Measurements from ENCODE around the gene HSD17B14. TPM values are rescaled to one million over a fixed set of nuclear protein-coding genes. Genes with fewer than 3 reads are reported as not detected.

Gene HSD17B14
- total RNA-seq, 1 experiment from 2014 or later, result 3.9 TPM

DNA sequence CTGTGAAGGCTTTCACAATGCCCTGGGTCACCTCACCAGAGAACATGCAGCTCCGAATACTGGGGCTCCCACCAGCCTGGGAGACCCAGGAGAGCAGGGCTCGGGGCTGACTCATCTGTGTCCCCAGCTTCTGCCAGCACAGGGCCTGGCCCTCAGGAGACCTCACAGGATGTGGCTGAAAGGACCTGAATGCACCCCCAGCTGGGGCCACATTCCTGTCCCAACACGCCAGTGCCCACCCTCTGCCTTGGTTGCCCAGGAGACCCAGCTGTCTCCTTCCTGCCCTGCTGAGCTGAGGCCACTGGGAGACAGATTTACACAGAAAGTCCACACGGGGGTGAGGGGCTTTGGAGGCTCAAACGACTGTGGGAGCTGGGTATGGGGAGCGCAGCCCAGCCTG lies 37.4 kb downstream of the HSD17B14 start:
- BruUV-seq (replicated peaks), result no TSS peak
- no peaks in the 10 kb centered on the region for H3K9me3 ChIP-seq (ENCODE audit: control insufficient read depth in 1 of 2, insufficient read depth in 1 of 2, low read depth in 1 of 2, low read length in 2 of 2)
- no peak for ATAC-seq
- ChIA-PET POLR2A (no interaction called here), RAD21 (ENCODE audit: low non-redundant PET in 1 of 2, low total read pairs in 2 of 2, uncharacterized antibody in 2 of 2, unreplicated experiment in 2 of 2) (no interaction called here), CTCF (interaction anchor here (0.6 kb wide), 1 partner anchor 45 kb away, joined by 3 read pairs; no protein-coding TSS in a partner anchor)
- TF ChIP-seq SRF (IDR thresholded peaks at IDR 0.05; ENCODE audit: low read depth), result no peak
- TF ChIP-seq FOSL1 (IDR thresholded peaks at IDR 0.05; ENCODE audit: low read depth), result no peak
- TF ChIP-seq EZH2 (IDR thresholded peaks at IDR 0.05), result no peak
- TF ChIP-seq POLR2AphosphoS5 (IDR thresholded peaks at IDR 0.05; ENCODE audit: low read depth, low read length), result no peak
- TF ChIP-seq ZNF274 (IDR thresholded peaks at IDR 0.05; ENCODE audit: low read depth, low read length), result no peak
- TF ChIP-seq, protein P1, sequence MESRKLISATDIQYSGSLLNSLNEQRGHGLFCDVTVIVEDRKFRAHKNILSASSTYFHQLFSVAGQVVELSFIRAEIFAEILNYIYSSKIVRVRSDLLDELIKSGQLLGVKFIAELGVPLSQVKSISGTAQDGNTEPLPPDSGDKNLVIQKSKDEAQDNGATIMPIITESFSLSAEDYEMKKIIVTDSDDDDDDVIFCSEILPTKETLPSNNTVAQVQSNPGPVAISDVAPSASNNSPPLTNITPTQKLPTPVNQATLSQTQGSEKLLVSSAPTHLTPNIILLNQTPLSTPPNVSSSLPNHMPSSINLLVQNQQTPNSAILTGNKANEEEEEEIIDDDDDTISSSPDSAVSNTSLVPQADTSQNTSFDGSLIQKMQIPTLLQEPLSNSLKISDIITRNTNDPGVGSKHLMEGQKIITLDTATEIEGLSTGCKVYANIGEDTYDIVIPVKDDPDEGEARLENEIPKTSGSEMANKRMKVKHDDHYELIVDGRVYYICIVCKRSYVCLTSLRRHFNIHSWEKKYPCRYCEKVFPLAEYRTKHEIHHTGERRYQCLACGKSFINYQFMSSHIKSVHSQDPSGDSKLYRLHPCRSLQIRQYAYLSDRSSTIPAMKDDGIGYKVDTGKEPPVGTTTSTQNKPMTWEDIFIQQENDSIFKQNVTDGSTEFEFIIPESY (IDR thresholded peaks at IDR 0.05; ENCODE audit: extremely low read depth, insufficient replicate concordance, low read length), result no peak
- TF ChIP-seq SP1 (IDR thresholded peaks at IDR 0.05; ENCODE audit: low read depth), result no peak
- no peak for TF ChIP-seq CBX3 (IDR thresholded peaks at IDR 0.05; ENCODE audit: low read depth)
- no peak for TF ChIP-seq ZFX (IDR thresholded peaks at IDR 0.05)
- TF ChIP-seq YY1 (IDR thresholded peaks at IDR 0.05; ENCODE audit: extremely low read depth, insufficient replicate concordance, low read depth, low read length), result no peak
- TF ChIP-seq, protein P2, sequence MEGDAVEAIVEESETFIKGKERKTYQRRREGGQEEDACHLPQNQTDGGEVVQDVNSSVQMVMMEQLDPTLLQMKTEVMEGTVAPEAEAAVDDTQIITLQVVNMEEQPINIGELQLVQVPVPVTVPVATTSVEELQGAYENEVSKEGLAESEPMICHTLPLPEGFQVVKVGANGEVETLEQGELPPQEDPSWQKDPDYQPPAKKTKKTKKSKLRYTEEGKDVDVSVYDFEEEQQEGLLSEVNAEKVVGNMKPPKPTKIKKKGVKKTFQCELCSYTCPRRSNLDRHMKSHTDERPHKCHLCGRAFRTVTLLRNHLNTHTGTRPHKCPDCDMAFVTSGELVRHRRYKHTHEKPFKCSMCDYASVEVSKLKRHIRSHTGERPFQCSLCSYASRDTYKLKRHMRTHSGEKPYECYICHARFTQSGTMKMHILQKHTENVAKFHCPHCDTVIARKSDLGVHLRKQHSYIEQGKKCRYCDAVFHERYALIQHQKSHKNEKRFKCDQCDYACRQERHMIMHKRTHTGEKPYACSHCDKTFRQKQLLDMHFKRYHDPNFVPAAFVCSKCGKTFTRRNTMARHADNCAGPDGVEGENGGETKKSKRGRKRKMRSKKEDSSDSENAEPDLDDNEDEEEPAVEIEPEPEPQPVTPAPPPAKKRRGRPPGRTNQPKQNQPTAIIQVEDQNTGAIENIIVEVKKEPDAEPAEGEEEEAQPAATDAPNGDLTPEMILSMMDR (IDR thresholded peaks at IDR 0.05 in 2 of 3, conservative IDR thresholded peaks at IDR 0.05 in 1 of 3; ENCODE audit: borderline replicate concordance in 1 of 3, insufficient read depth in 1 of 3, low read depth in 2 of 3, low read length in 2 of 3), result no peak
- no peak for TF ChIP-seq MAX (IDR thresholded peaks at IDR 0.05)
- no peak for TF ChIP-seq RAD21 (IDR thresholded peaks at IDR 0.05; ENCODE audit: low read depth)
- no peak for TF ChIP-seq JUND (IDR thresholded peaks at IDR 0.05)
- no peak for TF ChIP-seq ELF1 (IDR thresholded peaks at IDR 0.05; ENCODE audit: borderline replicate concordance, low read depth)
- TF ChIP-seq EZH2phosphoT487 (IDR thresholded peaks at IDR 0.05; ENCODE audit: borderline replicate concordance), result no peak
- no peak for TF ChIP-seq EGR1 (IDR thresholded peaks at IDR 0.05; ENCODE audit: low read depth)
- TF ChIP-seq CEBPB (IDR thresholded peaks at IDR 0.05; ENCODE audit: low read depth), result no peak
- no peak for TF ChIP-seq REST (IDR thresholded peaks at IDR 0.05; ENCODE audit: low read depth)
- no peak for TF ChIP-seq SIN3A (IDR thresholded peaks at IDR 0.05; ENCODE audit: low read depth)
- no peaks in the 10 kb centered on the region for H3K79me2 ChIP-seq (ENCODE audit: insufficient read depth, low read length)
- H4K20me1 ChIP-seq (ENCODE audit: insufficient read depth), result no peaks in the 10 kb centered on the region
- DNase-seq (ENCODE audit: low read depth, low spot score), result no peak
- H3K27me3 ChIP-seq (ENCODE audit: insufficient read depth, low read length), result no peaks in the 10 kb centered on the region
- H3K4me2 ChIP-seq (ENCODE audit: low read length), result no peak overlapping the region
- H3K36me3 ChIP-seq (ENCODE audit: control insufficient read depth in 1 of 2, insufficient read depth in 2 of 2, low read length in 2 of 2), result no peaks in the 10 kb centered on the region
- 0 out of 2 replicates have a peak overlapping the region, but pooled peaks have one; percentile 34 for H3K27ac ChIP-seq (ENCODE audit: low read depth, low read length)
- no peak overlapping the region for H3K4me3 ChIP-seq (replicated peaks in 1 of 2; ENCODE audit: low read depth in 1 of 2, low read length in 2 of 2)
- no peak overlapping the region for H3K9ac ChIP-seq (ENCODE audit: low read length)
- no peaks in the 10 kb centered on the region for H3K9me2 ChIP-seq (ENCODE audit: insufficient read depth)
- peaks cover 0 to 11% of the 10 kb centered on the region in 2 experiments; a peak in 1 of 4 replicates for H3K4me1 ChIP-seq (ENCODE audit: control insufficient read depth in 1 of 2, insufficient read depth in 2 of 2, low read length in 2 of 2)
- intact Hi-C loops (cut with micrococcal nuclease), result no loop called here
- no peak overlapping the region for H2AFZ ChIP-seq (ENCODE audit: low read depth, low read length, poor library complexity, severe bottlenecking)

Data from HCT116 (cell line).